VCaP (cell line): ENCODE measurements around the gene TTLL11.

ENCODE experiments used
- H3K27ac ChIP-seq: fragments of 450-650 bp; 2 replicates; pipeline ENCODE4 v1.5.1; 2017
- CTCF ChIP-seq: fragments of 450-650 bp; conservative IDR thresholded peaks from 2 replicates; pipeline ENCODE4 v1.5.1; 2017; ENCODE audit warnings: mild to moderate bottlenecking, moderate library complexity

TTLL11 gene

GRCh38 chr9:121939643-121940042, 153.5 kb downstream of the TTLL11 start:
- no peak for TF ChIP-seq CTCF
- peak overlapping the region; percentile 52; the same call in 1 of the 2 replicates for H3K27ac ChIP-seq

DNA sequence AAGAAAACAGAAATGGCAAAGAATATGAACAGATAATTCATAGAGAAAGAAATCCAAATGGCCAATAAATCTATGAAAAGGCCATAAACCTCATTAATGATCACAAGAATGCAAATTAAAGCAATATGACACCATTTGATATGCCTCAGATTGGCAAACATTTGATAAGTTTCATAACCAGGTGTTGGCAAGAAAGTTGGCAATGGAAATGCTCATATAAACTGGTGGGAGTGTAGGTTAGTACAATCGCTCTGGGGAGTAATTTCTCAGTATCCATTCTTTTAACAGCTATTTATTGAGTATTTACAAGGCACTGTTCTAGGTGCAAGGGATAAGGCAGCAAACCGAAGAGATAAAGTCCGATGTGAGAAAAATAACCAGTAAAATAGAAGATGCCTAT, 154.5 kb downstream of the TTLL11 start:
- no peak for TF ChIP-seq CTCF
- H3K27ac ChIP-seq, result peak overlapping the region; percentile 52; the same call in 1 of the 2 replicates

- no peak for TF ChIP-seq CTCF
- H3K27ac ChIP-seq, result no peak overlapping the region
Measured at GRCh38 chr9:121937240-121937639, 155.9 kb downstream of the TTLL11 start.

DNA sequence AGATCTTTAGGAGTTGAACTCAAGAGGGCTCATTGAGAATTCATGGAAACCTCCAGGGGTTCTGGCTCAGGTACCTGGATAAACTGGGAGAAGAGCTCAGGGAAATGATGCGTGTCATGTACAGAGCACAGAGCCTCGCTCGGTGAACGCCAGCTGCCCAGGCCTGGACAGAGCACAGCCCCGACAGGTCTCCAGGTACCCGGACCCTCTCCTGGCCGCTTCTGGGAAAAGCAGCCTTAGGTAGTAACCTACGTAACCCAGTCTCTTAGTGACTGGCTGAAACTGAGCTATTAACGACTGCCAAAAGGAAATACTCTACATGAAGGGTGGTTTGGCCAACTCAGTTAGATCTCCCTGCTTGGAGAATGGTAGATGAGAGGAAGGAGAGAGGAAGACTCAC, 157.4 kb downstream of the TTLL11 start:
- no peak overlapping the region for H3K27ac ChIP-seq
- TF ChIP-seq CTCF, result no peak

GRCh38 chr9:121930956-121931355, 162.2 kb downstream of the TTLL11 start:
- H3K27ac ChIP-seq, result no peak overlapping the region
- TF ChIP-seq CTCF, result no peak

DNA sequence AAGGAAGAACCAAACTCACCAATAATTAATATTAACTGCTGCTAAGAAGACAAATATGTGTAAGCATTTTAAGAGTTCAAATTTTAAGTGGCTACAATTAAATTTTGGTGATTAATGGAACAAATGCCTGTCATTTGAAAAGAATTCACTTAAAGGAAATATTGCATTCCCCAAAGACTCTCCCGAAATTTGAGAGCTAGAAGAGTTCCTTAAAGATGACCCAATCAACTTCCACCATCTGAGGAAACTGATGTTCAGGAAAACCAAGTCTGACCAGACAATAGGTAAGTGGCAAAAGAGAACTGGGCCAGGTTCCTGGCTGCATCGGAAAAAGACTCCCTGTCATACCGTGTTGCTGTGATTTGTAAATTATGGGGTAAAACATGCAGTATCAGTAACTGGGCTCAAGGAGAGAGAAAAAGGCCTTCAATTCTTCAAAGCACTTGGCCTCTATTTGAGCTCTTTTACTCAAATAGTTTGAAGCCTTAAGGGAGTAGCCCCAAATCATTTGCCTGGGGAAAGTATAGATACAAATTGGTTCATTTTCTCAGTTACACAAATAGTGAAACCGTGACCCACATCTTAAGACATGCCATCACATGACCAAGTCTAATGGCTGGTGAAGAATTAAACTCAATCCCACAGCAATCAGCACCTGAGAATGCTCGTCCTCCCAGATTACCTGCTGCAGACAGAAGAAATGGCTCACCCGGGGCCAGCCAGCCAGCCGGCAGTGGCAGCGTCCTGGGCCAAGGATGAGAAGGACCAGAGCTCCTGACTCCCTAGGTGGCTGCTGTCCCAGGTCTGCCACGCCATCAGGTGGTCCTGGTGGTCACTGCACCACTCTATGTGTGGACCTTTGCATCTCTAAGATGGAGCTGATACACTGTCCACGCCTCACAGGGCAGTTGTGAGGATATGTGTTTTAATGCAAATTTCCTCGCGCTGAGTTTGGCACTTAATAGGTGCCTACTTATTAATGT, 162.9 kb downstream of the TTLL11 start:
- TF ChIP-seq CTCF, result no peak
- no peak overlapping the region for H3K27ac ChIP-seq

DNA sequence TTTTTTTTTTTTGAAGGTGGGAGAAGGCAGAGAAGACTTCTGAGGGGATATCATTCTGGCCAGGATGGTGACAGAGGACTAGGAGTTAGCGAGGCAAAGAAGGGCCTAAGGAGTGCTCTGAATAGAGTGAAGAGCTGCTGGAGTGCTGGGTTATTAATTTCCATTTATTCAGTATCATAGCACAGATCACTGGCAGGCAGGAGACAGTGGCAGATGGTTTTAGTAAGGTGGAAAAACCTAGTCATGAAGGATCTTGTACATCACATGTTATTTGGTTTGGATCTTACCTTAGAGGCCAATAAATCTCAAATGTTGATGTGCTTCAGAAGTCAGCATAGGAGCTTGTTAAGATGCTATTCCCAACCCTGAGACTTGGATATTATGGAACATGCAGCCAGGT, 165.5 kb downstream of the TTLL11 start:
- no peak overlapping the region for H3K27ac ChIP-seq
- TF ChIP-seq CTCF, result no peak
